Measurements from ENCODE around the gene PELI1.

The PELI1 gene

DNA sequence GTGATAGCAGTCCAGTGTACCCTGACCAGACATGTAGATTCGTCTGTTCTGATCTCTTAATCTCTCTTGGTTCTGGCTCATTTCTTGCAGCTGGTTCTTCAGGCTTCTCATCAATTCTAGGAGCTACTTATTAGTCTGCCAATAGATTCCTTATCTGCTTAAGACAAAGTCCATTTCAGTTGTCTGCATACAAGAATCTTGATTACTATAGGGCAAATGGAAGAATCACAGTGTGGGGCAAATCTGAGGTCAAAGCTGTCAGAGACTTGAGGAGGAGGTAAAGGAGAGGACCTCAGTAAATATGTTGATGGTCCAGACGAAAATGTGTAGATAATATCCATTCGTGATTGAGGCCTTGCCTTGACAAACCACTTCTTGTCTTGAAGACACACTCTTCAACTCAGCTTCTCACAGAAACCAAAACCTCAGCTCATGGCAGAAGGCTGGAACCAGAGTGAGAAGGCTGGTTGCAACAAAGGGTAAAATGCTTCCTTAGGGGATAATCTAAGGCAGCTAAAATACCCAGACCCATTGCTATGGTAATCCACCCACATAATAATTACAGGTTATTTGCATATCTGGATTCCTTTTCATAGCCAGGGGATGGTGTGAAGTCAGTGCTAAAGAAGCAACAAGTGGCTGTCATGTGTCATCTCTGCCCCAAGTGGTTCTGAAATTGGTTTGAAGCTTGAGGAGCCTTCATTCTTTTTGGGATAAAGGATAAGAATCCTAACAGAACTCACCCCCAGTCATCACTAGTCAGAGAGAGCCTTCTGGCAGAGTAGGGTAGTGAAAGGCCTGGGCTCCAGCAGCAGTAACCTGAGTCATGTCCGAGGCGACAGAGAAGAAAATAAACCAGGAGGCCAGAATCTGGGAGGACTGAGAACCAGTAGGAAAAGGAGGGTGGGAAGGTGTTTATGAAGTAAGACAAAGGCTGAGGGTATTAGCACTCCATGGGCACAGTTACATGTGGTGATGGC lies 29.2 kb upstream of the PELI1 start:
- TF ChIP-seq, protein P1, sequence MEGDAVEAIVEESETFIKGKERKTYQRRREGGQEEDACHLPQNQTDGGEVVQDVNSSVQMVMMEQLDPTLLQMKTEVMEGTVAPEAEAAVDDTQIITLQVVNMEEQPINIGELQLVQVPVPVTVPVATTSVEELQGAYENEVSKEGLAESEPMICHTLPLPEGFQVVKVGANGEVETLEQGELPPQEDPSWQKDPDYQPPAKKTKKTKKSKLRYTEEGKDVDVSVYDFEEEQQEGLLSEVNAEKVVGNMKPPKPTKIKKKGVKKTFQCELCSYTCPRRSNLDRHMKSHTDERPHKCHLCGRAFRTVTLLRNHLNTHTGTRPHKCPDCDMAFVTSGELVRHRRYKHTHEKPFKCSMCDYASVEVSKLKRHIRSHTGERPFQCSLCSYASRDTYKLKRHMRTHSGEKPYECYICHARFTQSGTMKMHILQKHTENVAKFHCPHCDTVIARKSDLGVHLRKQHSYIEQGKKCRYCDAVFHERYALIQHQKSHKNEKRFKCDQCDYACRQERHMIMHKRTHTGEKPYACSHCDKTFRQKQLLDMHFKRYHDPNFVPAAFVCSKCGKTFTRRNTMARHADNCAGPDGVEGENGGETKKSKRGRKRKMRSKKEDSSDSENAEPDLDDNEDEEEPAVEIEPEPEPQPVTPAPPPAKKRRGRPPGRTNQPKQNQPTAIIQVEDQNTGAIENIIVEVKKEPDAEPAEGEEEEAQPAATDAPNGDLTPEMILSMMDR (IDR thresholded peaks at IDR 0.05; ENCODE audit: unreplicated experiment in 3 of 3), result no peak
- Mint-ChIP-seq H3K9me3 (no peaks in the 10 kb centered on the region), H3K27me3 (ENCODE audit: low read depth) (no peaks in the 10 kb centered on the region), H3K27ac (no peak overlapping the region), H3K4me3 (no peak overlapping the region), H3K4me1 (no peaks in the 10 kb centered on the region), H3K36me3 (ENCODE audit: low read depth) (no peaks in the 10 kb centered on the region)

DNA sequence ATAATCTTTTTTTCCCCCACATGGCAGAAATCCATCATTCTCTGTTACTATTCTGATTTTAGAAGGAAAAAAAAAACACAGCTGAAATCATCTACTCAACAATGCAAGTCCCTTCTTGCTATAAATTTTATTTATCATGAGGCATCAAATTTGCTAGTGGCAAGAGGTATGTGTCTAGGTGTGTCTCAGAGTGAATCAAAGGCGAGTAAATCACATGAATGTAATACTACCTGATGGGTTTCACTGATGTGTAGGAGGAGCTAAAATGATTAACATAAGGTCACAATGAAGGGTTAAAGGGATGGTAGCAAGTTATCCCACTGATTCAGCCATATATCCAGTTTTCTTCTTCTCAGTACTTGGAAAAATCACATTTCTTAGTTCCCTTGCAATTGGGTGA lies 24.5 kb upstream of the PELI1 start:
- peak overlapping the region in 1 of 3 experiments; percentile 26 for H3K27ac Mint-ChIP-seq
- TF ChIP-seq, protein P1 (IDR thresholded peaks at IDR 0.05; ENCODE audit: unreplicated experiment in 3 of 3), result no peak
- no peaks in the 10 kb centered on the region for H3K36me3 Mint-ChIP-seq (ENCODE audit: low read depth)
- H3K4me3 Mint-ChIP-seq, result no peak overlapping the region
- H3K27me3 Mint-ChIP-seq (ENCODE audit: low read depth), result no peaks in the 10 kb centered on the region
- no peaks in the 10 kb centered on the region for H3K4me1 Mint-ChIP-seq
- no peaks in the 10 kb centered on the region for H3K9me3 Mint-ChIP-seq

DNA sequence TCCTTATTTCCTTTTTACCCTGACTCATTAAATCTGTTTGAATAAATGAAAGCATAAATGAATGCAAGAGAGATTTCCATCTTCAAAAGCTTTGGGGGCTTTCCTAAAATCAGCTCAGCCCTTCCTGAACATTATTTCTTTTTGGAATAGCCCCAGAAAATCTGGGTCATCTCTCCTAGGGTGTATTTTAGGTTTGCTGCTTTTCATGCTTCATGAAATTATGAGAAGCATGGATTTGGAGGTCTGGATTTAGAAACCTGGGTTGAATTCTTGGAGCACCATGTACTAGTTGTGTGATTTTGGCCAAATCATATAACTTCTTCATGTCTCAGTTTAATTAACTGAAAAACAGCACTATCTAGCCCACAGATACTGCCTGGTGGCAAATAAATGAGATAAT lies 24.0 kb upstream of the PELI1 start:
- TF ChIP-seq, protein P1 (IDR thresholded peaks at IDR 0.05; ENCODE audit: unreplicated experiment in 3 of 3), result no peak
- Mint-ChIP-seq H3K27me3 (ENCODE audit: low read depth) (no peaks in the 10 kb centered on the region), H3K9me3 (no peaks in the 10 kb centered on the region), H3K4me1 (no peaks in the 10 kb centered on the region), H3K4me3 (no peak overlapping the region), H3K36me3 (ENCODE audit: low read depth) (no peaks in the 10 kb centered on the region), H3K27ac (no peak overlapping the region)

DNA sequence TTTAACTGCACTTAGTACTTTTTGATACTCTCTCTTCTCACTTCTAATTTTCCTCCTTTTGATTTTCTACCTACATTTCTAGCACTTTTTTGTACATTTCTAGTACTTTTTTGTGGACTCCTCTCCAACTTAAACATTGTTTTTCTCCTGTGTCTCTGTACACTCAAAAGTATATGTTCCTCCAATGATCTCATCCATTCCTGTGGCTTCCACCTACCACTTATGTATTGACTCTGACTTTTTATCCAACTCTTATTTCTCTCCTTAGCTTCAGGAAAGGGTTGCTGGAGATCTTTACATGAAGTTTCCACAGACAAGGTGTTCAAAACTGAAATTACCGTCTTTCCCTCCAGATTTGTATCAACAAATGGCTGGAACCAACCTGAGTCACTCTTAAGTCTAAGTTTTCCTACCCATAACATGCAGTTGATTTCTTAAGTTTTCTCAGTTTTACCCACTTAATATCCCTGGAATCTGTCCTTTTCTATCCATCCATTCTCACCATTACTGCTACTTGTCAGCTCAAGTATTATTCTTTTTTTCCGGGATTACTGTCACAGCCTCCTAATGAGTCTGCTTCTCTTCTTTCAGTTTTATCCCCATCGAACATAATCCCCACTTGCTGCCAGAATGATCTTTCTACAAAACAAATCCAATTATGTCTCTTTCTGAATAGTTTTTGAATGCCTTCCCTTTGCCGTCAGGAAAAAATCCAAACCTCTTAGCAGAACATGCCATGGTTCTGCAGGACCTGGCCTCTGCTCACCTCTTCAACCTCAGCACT lies 22.6 kb upstream of the PELI1 start:
- H3K27me3 Mint-ChIP-seq (ENCODE audit: low read depth), result no peaks in the 10 kb centered on the region
- no peak overlapping the region for H3K27ac Mint-ChIP-seq
- no peaks in the 10 kb centered on the region for H3K4me1 Mint-ChIP-seq
- no peak overlapping the region for H3K4me3 Mint-ChIP-seq
- TF ChIP-seq, protein P1 (IDR thresholded peaks at IDR 0.05; ENCODE audit: unreplicated experiment in 3 of 3), result no peak
- H3K9me3 Mint-ChIP-seq, result no peaks in the 10 kb centered on the region
- no peaks in the 10 kb centered on the region for H3K36me3 Mint-ChIP-seq (ENCODE audit: low read depth)

DNA sequence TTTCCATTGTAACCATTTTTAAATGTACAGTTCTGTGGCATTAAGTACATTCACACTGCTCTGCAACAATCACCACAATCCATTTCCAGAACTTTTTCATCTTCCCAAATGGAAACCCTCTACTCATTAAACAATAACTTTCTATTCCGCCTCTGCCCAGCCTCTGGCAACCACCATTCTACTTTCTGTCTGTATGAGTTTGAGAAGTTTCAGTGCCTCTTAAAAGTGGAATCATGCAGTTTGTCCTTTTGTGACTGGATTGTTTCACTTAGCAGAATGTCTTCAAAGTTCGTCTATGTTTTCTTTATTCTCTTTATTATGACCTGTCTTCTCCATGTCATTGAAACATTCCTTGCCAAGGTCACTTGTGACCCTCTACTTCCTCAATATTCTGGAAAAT lies 22.0 kb upstream of the PELI1 start:
- H3K4me1 Mint-ChIP-seq, result no peaks in the 10 kb centered on the region
- TF ChIP-seq, protein P1 (IDR thresholded peaks at IDR 0.05; ENCODE audit: unreplicated experiment in 3 of 3), result no peak
- no peaks in the 10 kb centered on the region for H3K27me3 Mint-ChIP-seq (ENCODE audit: low read depth)
- H3K4me3 Mint-ChIP-seq, result no peak overlapping the region
- no peaks in the 10 kb centered on the region for H3K9me3 Mint-ChIP-seq
- H3K36me3 Mint-ChIP-seq (ENCODE audit: low read depth), result no peaks in the 10 kb centered on the region
- no peak overlapping the region for H3K27ac Mint-ChIP-seq
